ENCODE results near the gene SLC22A2. TPM values are rescaled to one million over a fixed set of nuclear protein-coding genes. Genes with fewer than 3 reads are reported as not detected.

SLC22A2 gene
- total and polyA plus RNA-seq, 9 of the 15 experiments (the other 6 are each of a cell fraction or from before 2014, with no cell fraction given) = not detected

GRCh38 chr6:160278786-160279310 lies 20.2 kb upstream of the SLC22A2 start:
- TF ChIP-seq SMC3 (conservative IDR thresholded peaks at IDR 0.05; ENCODE audit: insufficient read depth, low read depth, low read length) (no peak), POLR2AphosphoS5 (IDR thresholded peaks at IDR 0.05; ENCODE audit: control insufficient read depth, insufficient read depth, low read depth, low read length) (no peak), FOXJ3 (CRISPR knock-in tag; IDR thresholded peaks at IDR 0.05) (no peak), TCFL5 (CRISPR knock-in tag; conservative IDR thresholded peaks at IDR 0.05) (no peak), TAL1 (IDR thresholded peaks at IDR 0.05) (no peak), ARHGAP35 (IDR thresholded peaks at IDR 0.05; ENCODE audit: partially characterized antibody) (no peak), BACH1 (tag; IDR thresholded peaks at IDR 0.05) (no peak), MEF2D (tag; conservative IDR thresholded peaks at IDR 0.05; ENCODE audit: low read depth) (no peak), FOXJ2 (tag; IDR thresholded peaks at IDR 0.05) (no peak)
- TF ChIP-seq, protein P1, sequence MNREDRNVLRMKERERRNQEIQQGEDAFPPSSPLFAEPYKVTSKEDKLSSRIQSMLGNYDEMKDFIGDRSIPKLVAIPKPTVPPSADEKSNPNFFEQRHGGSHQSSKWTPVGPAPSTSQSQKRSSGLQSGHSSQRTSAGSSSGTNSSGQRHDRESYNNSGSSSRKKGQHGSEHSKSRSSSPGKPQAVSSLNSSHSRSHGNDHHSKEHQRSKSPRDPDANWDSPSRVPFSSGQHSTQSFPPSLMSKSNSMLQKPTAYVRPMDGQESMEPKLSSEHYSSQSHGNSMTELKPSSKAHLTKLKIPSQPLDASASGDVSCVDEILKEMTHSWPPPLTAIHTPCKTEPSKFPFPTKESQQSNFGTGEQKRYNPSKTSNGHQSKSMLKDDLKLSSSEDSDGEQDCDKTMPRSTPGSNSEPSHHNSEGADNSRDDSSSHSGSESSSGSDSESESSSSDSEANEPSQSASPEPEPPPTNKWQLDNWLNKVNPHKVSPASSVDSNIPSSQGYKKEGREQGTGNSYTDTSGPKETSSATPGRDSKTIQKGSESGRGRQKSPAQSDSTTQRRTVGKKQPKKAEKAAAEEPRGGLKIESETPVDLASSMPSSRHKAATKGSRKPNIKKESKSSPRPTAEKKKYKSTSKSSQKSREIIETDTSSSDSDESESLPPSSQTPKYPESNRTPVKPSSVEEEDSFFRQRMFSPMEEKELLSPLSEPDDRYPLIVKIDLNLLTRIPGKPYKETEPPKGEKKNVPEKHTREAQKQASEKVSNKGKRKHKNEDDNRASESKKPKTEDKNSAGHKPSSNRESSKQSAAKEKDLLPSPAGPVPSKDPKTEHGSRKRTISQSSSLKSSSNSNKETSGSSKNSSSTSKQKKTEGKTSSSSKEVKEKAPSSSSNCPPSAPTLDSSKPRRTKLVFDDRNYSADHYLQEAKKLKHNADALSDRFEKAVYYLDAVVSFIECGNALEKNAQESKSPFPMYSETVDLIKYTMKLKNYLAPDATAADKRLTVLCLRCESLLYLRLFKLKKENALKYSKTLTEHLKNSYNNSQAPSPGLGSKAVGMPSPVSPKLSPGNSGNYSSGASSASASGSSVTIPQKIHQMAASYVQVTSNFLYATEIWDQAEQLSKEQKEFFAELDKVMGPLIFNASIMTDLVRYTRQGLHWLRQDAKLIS (CRISPR knock-in tag; IDR thresholded peaks at IDR 0.05) = no peak
- TF ChIP-seq, protein P2, sequence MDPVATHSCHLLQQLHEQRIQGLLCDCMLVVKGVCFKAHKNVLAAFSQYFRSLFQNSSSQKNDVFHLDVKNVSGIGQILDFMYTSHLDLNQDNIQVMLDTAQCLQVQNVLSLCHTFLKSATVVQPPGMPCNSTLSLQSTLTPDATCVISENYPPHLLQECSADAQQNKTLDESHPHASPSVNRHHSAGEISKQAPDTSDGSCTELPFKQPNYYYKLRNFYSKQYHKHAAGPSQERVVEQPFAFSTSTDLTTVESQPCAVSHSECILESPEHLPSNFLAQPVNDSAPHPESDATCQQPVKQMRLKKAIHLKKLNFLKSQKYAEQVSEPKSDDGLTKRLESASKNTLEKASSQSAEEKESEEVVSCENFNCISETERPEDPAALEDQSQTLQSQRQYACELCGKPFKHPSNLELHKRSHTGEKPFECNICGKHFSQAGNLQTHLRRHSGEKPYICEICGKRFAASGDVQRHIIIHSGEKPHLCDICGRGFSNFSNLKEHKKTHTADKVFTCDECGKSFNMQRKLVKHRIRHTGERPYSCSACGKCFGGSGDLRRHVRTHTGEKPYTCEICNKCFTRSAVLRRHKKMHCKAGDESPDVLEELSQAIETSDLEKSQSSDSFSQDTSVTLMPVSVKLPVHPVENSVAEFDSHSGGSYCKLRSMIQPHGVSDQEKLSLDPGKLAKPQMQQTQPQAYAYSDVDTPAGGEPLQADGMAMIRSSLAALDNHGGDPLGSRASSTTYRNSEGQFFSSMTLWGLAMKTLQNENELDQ (CRISPR knock-in tag; IDR thresholded peaks at IDR 0.05; ENCODE audit: borderline replicate concordance) = no peak
- TF ChIP-seq, protein P3, sequence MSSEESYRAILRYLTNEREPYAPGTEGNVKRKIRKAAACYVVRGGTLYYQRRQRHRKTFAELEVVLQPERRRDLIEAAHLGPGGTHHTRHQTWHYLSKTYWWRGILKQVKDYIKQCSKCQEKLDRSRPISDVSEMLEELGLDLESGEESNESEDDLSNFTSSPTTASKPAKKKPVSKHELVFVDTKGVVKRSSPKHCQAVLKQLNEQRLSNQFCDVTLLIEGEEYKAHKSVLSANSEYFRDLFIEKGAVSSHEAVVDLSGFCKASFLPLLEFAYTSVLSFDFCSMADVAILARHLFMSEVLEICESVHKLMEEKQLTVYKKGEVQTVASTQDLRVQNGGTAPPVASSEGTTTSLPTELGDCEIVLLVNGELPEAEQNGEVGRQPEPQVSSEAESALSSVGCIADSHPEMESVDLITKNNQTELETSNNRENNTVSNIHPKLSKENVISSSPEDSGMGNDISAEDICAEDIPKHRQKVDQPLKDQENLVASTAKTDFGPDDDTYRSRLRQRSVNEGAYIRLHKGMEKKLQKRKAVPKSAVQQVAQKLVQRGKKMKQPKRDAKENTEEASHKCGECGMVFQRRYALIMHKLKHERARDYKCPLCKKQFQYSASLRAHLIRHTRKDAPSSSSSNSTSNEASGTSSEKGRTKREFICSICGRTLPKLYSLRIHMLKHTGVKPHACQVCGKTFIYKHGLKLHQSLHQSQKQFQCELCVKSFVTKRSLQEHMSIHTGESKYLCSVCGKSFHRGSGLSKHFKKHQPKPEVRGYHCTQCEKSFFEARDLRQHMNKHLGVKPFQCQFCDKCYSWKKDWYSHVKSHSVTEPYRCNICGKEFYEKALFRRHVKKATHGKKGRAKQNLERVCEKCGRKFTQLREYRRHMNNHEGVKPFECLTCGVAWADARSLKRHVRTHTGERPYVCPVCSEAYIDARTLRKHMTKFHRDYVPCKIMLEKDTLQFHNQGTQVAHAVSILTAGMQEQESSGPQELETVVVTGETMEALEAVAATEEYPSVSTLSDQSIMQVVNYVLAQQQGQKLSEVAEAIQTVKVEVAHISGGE (CRISPR knock-in tag; IDR thresholded peaks at IDR 0.05) = no peak
- no TSS peak for BruUV-seq (replicated peaks)
- no peaks in the 10 kb centered on the region for H3K9me1 ChIP-seq (ENCODE audit: control insufficient read depth, insufficient read depth, low read length)
- H3K4me2 ChIP-seq (ENCODE audit: insufficient read depth, low read length) = no peak overlapping the region
- H4K20me1 ChIP-seq (replicated peaks; ENCODE audit: control insufficient read depth, insufficient read depth, low read length) = no peaks in the 10 kb centered on the region
- no peaks in the 10 kb centered on the region for H3K79me2 ChIP-seq (ENCODE audit: control insufficient read depth, insufficient read depth, low read length)
- no peaks in the 10 kb centered on the region for H3K4me1 ChIP-seq (replicated peaks in 1 of 2; ENCODE audit: control insufficient read depth in 2 of 2, insufficient read depth in 2 of 2, low read length in 2 of 2)
- H3K9me3 ChIP-seq (replicated peaks; ENCODE audit: control insufficient read depth, insufficient read depth, low read depth, low read length) = no peaks in the 10 kb centered on the region
- H3K9ac ChIP-seq (ENCODE audit: insufficient read depth in 1 of 2, low read depth in 2 of 2, low read length in 2 of 2) = no peak overlapping the region
- H2AFZ ChIP-seq (ENCODE audit: low read depth, low read length) = no peak overlapping the region
- peaks cover 11 to 28% of the 10 kb centered on the region in 2 experiments; a peak in 4 of 5 replicates for H3K27me3 ChIP-seq (ENCODE audit: control insufficient read depth in 2 of 2, insufficient read depth in 2 of 2, low read length in 2 of 2)
- CTCF ChIA-PET (ENCODE audit: low intra/inter-chr PET ratio) = no interaction called here
- no peak for FAIRE-seq
- POLR2A ChIA-PET = interaction anchor here (0.6 to 0.7 kb wide), 3 partner anchors 216 to 989 kb away, joined by 3 read pairs; no protein-coding TSS in a partner anchor
- no peak for DNase-seq (ENCODE audit: extremely low read depth in 1 of 4, low spot score in 3 of 4)
- in situ Hi-C loops (cut with MboI) = no loop called here
- no peak for ATAC-seq
- H3K27ac ChIP-seq (ENCODE audit: extremely low read depth, low read depth, low read length) = no peak overlapping the region
- 8% methylated on average over 7 of the region's 12 CpGs for WGBS (ENCODE audit: insufficient coverage, low coverage, missing lambda C conversion rate)
- intact Hi-C loops (cut with micrococcal nuclease) = no loop called here
- H3K36me3 ChIP-seq (ENCODE audit: control insufficient read depth, insufficient read depth, low read length) = no peaks in the 10 kb centered on the region
- H3K4me3 ChIP-seq = no peak overlapping the region

All from K562 (cell line).